GM19397 (cell line): Measurements from ENCODE around the gene CLEC2B.

Experiments used
- ATAC-seq: cut with Tn5 transposase; IDR thresholded peaks from one replicate; pipeline ENCODE4 v1.9.1; 2021; ENCODE audit warnings: mild to moderate bottlenecking, moderate library complexity; ENCODE audit not compliant: unreplicated experiment

Gene CLEC2B

GRCh38 chr12:9810671-9811070 lies 58.5 kb downstream of the CLEC2B start:
- no peak for ATAC-seq

- ATAC-seq, result no peak
Measured at GRCh38 chr12:9809866-9810265, 59.3 kb downstream of the CLEC2B start.

GRCh38 chr12:9809338-9809737 lies 59.8 kb downstream of the CLEC2B start:
- no peak for ATAC-seq

GRCh38 chr12:9808504-9808903 lies 60.6 kb downstream of the CLEC2B start:
- no peak for ATAC-seq

- ATAC-seq, result no peak
Measured at GRCh38 chr12:9806714-9807113, 62.4 kb downstream of the CLEC2B start.

GRCh38 chr12:9805883-9806282 lies 63.3 kb downstream of the CLEC2B start:
- no peak for ATAC-seq
